Fibroblast of skin of right quadriceps (primary cell): ENCODE measurements around the gene NECTIN2.
"Not testable (repeated sequence)": the region's sequence is repeated elsewhere in the genome, so short reads cannot be mapped to it uniquely, and the experiment has no call there.

ENCODE experiments used
- DNase-seq: peaks from one replicate; pipeline ENCODE4 v3.0.0-alpha.2; 2013

NECTIN2 gene

DNA sequence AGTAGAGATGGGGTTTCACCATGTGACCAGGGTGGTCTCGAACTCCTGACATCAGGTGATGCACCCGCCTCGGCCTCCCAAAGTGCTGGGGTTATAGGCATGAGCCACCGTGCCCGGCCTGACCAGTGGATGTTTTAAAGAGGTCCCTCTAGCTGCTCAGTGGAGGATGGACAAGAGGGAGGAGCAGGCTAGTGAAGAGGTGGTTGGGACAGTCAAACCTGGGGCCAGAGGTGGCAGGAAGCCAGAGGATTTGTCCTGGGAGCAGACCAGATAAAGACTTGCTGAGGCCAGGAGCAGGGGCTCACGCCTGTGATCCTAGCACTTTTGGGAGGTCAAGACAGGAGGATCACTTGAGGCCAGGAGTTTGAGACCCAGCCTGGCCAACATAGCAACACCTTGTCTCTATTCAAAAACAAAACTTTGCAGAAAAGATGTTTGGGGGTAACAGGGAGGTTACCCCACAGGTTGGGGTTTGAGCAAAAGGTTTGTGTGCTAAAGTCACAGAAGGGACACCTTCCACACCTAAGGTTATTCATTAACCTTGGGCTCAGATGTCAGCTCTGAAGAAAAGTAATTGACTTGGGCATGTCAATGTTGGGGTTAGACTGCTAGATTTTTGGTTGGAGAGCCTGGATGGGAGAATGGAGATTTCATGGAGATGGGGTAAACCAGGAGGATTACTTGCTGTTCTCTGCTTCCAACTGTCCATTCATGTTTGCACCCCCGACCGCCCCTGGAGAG, 28.2 kb upstream of the NECTIN2 start:
- no peak for DNase-seq

DNA sequence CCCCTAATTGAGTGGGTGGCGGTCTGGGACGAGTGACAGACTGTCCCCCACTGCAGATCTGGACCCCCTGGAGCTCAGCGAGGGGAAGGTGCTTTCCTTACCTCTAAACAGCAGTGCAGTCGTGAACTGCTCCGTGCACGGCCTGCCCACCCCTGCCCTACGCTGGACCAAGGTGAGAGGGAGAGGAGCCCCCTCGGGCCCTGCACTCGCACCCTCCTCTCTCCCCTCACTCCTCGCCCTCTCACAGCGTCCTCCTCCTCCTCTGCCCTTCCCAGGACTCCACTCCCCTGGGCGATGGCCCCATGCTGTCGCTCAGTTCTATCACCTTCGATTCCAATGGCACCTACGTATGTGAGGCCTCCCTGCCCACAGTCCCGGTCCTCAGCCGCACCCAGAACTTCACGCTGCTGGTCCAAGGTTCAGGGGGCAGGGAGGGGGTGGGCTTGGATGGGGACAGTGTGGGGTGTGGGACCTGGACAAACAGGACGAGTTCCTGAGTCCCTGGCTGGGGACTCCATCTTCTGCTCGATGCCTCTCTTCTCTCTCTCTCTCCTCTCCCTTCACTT, 27.5 kb upstream of the NECTIN2 start:
- no peak for DNase-seq

DNA sequence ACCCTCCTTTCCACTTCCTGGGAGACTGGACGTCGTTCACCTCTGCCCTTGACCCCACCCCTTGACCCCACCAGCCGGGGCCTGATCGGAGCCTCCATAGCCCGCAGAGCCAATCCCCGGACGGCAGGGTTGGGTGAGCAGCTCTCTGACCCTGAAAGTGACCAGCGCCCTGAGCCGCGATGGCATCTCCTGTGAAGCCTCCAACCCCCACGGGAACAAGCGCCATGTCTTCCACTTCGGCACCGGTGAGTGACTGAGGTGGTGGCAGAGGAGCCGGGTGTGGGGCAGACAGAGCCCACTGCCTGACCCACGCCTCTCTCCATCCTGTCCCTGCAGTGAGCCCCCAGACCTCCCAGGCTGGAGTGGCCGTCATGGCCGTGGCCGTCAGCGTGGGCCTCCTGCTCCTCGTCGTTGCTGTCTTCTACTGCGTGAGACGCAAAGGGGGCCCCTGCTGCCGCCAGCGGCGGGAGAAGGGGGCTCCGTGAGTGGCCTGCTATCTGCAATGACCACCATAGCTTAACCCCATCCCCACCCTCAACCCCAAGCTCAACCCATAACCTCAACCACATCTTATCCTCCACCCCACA, 26.8 kb upstream of the NECTIN2 start:
- DNase-seq = no peak

DNA sequence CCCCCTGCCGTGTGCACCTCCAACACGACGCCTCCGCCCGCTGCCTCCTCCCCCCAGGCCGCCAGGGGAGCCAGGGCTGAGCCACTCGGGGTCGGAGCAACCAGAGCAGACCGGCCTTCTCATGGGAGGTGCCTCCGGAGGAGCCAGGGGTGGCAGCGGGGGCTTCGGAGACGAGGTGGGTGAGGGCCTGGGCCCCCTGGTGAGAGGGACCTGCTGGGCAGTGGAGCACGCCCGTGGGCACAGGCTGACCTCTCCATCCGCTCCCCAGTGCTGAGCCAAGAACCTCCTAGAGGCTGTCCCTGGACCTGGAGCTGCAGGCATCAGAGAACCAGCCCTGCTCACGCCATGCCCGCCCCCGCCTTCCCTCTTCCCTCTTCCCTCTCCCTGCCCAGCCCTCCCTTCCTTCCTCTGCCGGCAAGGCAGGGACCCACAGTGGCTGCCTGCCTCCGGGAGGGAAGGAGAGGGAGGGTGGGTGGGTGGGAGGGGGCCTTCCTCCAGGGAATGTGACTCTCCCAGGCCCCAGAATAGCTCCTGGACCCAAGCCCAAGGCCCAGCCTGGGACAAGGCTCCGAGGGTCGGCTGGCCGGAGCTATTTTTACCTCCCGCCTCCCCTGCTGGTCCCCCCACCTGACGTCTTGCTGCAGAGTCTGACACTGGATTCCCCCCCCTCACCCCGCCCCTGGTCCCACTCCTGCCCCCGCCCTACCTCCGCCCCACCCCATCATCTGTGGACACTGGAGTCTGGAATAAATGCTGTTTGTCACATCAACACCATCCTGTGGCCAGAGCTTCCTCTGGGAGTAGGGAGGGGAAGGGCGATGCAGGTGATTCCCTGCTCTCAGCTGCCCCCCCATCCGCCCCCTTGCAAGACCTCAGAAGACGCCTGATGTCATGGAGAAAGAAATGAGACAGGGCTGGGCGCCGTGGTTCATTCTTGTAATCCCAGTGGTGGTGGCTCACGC, 25.2 kb upstream of the NECTIN2 start:
- DNase-seq = no peak

DNA sequence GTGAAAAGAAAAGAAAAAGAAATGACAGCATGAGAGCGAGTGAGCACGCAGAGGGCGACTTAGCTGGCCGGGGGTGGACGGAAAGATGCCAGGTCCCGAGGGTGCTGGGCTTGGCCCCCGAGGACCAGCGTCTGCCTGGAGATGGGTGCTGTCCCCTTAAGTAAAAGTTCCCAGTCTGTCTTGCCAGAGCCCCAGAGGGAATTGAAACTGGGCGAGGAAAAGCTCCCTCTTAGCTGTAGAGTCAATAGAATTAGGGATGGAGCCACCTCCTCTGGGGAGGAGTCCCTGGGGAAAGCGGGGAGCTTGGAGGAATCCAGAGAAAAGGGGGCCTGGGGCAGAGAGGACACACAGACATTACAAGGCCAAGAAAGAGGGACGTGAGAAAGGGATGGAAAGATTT, 23.9 kb upstream of the NECTIN2 start:
- DNase-seq = no peak

DNA sequence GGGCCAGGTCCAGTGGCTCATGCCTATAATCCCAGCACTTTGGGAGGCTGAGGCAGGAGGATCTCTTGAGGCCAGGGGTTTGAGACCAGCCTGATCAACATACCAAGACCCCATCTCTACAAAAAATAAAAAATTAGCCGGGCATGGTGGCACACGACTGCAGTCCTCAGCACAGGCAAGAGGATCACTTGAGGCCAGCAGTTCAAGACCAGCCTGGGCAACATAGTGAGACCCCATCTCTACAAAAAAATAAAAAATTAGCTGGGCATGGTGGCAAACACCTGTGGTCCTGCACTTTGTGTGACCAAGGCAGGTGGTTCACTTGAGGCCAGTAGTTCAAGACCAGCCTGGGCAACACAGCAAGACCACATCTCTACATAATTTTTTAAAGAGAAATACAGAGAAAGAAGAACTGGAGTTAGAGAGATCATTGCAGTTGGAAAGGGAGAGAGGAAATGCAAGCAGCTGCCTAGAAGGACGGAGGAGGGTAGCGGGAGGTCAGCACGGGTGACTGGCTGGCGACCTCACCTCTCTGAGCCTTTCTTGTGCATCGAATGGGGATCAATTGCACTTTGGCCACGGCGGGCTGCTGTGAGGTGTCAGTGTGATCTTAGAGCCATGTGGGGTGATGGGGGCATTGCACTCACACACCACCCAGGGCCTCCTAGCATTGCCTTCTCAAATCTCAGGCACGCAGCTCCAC, 23.3 kb upstream of the NECTIN2 start:
- DNase-seq = no peak

DNA sequence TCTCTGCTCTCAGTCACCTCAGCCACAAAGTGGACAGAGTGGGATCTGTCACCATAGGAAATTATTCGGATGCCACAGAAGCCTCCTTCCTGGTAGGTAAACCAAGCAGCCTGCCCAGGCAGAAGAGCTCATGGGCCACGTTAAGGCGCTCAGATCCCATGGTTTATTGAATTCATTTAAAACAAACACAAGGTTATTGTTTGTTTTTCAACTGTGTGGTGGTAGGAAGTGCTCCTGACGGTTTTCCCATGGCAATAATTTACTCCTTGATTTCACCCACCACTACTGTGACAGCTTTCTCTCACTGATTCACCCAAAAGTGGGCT, 22.8 kb upstream of the NECTIN2 start:
- no peak for DNase-seq

DNA sequence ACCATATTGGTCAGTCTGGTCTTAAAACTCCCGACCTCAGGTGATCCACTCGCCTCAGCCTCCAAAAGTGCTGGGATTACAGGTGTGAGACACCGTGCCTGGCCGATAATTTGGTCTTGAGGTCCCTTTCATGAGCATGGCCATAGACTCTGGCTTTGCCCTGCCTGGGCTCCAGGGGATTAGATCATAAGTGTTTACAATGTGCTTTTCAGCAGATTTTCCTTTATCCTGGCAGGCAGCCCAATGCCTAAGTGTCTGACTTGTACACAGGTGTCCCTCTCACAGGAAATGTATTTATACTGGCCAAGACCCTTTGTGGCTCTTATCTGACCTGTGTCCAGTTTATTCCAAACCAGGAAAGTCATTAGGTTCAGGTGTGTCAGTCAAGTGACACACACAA, 21.3 kb upstream of the NECTIN2 start:
- DNase-seq = no peak

DNA sequence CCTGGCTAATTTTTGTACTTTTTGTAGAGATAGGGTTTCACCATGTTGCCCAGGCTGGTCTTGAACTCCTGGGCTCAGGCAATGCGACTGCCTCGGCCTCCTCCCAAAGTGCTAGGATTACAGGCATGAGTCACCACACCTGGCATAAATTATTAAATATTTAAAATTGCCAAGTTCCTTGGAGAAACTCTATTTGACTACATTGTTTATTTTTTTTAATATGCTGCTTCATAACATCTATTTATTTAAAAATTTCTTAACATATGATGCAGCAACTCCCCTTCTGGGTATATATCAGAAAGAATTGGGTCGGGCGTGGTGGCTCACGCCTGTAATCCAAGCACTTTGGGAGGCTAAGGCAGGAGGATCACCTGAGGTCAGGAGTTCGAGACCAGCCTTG, 13.2 kb upstream of the NECTIN2 start:
- DNase-seq = not testable (repeated sequence)

DNA sequence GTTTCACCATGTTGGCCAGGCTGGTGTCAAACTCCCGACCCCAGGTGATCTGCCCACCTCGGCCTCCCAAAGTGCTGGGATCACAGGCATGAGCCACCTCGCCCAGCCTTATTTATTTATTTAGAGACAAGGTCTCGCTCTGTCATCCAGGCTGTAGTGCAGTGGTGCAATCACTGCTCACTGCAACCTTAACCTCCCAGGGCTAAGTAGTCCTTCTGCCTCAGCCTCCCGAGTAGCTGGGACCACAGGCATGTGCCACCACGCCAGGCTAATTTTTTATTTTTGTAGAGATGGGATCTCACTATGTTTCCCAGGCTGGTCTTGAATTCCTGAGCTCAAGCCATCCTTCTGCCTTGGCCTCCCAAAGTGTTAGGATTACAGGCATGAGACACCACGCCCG, 11.7 kb upstream of the NECTIN2 start:
- not testable (repeated sequence) for DNase-seq

DNA sequence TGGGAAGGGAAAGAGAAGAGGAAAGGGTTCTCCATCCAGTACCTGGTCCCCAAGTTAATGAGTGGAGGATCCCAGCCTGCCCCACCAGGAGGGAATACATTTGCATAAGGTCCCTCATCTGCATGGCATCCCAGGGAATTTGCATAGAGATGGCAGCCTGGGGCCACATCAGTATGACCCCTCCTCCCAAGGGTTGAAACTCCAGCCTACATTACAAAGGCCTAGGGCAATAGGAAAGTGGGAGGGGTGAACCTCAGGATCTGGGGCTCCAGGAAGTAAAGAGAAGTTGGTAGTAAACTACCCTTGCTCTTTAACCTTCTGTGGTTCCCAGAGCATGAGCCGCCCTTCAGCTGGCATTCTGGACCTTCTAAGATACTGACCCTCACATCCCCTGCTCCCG, 6.8 kb upstream of the NECTIN2 start:
- no peak for DNase-seq

DNA sequence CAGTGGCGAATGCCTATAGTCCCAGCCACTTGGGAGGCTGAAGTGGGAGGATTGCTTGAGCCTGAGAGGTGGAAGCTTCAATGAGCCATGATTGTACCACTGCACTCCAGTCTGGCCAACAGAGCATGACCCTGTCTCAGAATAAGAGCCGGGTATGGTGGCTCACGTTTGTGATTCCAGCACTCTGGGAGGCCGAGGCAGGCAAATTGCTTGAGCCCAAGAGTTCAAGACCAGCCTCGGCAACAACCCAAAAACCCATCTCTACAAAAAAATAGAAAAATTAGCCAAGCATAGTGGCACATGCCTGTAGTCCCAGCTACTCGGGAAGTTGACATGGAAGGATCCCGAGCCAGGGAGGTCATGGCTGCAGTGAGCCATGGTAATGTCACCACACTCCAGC, 5.3 kb upstream of the NECTIN2 start:
- DNase-seq = no peak

DNA sequence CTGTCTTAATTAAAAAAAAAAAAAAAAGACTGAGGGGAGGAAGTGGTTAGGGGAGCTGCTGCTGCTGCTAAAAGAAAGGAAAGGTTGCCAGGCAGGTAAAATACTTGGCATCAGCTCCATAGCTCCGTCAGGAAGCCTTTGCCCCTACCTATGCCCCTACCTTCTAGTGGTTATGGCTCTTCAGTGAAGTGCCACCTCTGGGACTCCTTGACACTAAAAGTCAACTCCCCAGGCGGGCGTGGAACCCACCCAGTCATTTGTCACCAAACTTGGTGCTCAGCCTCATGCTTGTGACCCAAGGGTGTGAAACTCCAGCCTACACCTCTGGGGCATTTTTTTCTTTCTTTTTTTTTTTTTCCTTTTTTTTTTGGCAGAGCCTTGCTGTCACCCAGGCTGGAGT, 4.9 kb upstream of the NECTIN2 start:
- no peak for DNase-seq

DNA sequence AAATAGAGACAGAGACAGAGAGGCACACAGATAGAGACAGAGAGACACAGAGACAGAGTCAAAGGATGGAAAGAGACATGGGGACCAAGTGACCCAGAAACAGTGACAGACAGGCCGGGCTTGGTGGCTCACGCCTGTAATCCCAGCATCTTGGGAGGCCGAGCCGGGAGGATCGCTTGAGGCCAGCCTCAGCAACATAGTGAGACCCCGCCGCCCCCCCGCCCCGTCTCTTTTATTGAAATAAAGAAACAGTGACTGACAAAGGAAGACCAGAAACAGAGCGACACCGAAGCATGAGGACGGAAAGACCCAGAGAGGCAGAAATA, 848 bp upstream of the NECTIN2 start:
- DNase-seq = no peak

DNA sequence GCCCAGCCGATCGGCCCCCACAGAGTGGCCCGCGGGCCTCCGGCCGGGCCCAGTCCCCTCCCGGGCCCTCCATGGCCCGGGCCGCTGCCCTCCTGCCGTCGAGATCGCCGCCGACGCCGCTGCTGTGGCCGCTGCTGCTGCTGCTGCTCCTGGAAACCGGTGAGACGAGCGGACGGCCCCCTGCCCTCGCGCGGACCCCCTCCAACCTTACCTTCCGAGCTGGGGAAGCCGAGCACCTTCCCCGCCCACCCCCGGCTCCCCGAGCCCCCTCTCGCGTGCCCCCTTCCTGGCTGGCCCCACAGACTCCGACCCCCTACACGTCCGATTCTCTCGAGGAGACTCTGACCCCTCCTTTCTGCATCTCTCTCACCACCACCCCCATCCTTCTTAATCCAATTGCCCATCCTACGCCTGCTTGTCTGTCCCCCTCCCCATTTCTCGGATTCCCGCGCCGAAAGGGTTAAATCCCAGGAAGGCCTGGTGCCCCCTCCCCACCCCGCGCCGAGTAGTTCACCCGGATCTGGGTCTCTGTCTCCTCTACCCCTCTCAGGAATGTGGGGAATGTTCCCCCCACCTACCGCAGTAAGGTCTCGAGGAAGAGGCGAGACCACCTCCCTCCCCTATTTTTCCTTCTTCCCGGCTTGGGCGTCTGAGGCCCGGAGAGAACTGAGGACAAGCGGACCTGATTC, 502 bp downstream of the NECTIN2 start:
- peak; percentile 62 for DNase-seq

DNA sequence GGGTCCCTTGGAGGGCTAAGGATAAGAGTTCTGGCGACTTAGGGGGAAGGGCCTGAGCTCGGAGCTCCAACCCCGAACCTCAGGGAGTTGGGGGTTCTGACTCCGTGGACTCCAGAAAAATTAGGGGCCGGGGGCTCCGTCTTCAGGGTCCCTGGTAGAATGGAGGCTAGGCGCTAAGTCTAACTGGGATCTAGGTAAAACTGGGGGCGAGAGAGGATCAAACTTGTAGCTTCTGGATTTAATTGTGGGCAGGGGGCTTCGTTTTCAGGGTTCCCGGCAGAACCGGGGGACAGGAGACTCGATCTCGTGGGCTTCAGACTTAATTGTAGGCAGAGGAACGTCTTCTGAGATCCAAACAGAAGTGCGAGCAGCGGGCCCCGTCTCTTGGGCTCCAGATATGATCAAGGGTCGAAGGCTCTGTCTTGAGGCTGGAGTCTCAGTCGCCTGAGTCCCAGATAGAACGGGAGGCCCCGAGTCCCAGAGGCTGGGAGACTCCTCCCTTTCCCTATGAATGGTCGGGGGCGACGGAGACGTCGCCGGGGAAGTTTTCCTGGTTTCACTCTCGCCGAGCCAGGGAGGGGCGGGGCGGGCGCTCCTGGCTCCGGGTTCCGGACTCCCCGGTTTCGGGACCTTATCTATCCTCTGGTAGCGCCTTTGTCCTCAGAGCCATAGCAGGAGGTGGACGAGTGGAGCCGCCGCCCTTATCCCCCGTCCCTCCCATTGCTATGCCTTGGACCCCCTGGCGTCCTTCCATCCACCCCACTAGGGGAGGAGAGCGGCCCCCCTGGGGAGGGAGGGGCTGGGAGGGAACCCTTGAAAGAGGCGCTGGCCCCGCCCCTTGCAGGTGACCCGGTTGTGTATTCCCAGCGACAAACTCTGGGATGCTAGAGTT, 1.3 kb downstream of the NECTIN2 start:
- peak; percentile 50 for DNase-seq

DNA sequence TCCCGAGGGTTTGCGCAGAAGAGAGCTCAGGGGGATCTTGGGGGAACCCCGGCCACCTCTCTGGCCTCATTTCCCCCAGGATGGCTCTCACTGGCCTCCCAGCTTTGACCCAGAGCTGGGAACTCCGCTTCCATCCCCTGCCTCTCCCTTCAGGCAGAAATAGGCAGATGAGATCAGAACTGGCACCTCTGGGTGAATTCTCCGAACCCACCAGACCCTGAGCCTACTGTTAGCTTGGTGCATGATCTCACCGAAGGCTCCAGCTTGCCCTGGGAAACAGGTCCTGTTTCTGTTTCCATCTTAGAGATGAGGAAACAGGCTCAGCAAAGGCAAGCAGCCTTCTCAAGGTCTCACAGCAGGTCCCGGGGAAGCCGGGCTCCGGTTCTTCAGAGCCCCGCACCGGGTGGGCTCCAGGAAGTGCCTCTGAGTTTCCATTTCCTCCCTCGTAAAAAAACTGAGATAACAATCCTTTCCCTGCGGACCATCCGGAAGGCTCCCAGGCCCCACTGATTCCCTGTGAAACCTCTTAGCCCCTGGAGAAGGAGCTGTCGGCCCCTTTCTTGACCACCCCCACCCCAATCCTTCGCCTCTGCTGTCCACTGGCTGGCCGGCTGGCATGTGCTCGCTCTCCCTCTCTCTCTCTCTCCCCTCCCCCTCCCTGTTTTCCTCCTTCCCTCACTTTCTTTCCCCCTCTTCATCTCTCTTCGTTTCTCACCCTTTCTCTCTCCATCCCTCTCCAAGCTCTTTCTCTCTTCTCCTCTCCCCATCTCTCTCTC, 2.1 kb downstream of the NECTIN2 start:
- peak; percentile 37 for DNase-seq

DNA sequence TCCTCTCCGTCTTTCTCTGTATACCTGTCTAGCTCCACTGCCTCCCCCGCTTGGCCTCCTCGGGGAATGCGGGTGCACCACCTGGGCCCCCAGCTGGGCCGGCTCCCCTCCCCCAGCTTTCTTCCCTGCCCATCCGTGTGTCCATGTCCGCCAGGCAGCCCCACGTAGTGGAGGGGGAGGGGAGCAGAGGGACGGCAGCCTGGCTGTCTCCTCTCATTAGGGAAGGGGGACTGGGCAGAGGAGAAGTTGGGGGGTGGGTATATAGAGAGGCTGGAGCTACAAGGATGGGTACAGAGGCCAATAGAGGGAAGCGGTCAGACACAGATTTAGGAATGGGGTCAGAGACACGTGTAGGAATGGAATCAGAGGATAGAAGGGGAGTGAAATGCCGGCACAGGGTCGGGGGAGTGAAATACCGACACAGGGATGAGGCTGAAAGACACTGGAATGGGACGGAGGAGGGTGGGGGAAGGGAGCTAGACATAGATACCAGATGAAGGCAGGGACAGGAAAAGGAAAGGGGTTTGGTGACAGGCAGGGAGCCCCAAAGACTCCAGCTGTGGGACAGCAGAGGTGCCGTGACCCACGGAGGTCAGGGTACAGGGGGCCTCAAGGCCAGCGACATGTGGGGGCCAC, 2.8 kb downstream of the NECTIN2 start:
- DNase-seq = no peak

DNA sequence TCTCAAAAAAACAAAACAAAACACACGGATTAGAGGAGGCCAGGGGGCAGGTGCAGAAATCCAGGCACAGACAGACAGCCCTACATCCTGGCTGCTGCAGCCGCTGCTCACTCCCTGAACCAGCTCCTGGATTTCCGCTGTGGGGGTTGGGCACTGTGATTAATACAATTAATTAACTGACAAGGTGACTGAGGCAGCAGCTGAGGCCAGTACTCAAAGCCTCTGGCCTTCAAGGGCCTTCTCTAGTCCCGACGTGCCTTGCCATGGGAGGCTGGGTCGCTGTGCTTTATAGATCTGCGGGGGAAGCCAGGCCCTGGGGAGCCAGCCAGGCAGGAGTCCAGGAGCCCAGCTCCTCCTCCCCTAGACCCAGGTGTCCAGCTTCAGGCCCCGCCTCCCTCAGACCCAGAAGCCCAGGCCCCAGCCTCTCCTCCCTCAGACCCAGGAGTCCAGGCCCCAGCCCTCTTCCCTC, 4.6 kb downstream of the NECTIN2 start:
- DNase-seq = no peak

DNA sequence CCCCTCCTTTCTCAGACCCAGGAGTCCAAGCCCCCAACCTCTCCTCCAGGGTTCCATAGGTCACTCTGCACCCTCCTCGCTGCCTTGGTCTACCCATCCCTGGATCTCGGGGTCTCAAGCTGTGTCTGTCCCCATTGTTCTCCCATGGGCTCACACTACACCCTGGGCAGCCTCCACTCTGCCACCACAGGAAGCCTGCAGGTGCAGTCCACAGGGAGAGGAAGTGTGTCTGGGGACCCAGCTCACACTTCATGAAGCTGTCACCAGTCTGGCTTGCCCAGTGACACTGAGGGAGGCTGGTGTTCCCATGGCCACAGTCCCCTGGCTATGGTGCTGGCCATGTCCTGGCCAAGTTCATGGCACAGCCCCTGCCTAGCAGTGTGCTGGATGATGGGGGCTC, 5.3 kb downstream of the NECTIN2 start:
- DNase-seq = no peak
